Measurements from ENCODE around the gene NUDT6.

GRCh38 chr4:122863639-122864038 is 58.8 kb downstream of the NUDT6 start:
- TF ChIP-seq CTCF (conservative IDR thresholded peaks at IDR 0.05; ENCODE audit: low read depth, low read length) (no peak), EZH2 (IDR thresholded peaks at IDR 0.05; ENCODE audit: borderline replicate concordance, low read depth, low read length, poor library complexity, severe bottlenecking) (no peak)

Data from A673 (cell line).